ENCODE results near the gene STK35. TPM values are rescaled to one million over a fixed set of nuclear protein-coding genes. Genes with fewer than 3 reads are reported as not detected.

The STK35 gene
- total and polyA plus RNA-seq, 2 experiments from 2014 or later = 6.9 to 19.7 TPM

GRCh38 chr20:2054911-2055310 is 46.7 kb upstream of the STK35 start:
- Histone ChIP-seq H2AFZ (no peak overlapping the region), H3K9ac (no peak overlapping the region), H3K9me3 (ENCODE audit: low read depth) (no peaks in the 10 kb centered on the region), H3K79me2 (ENCODE audit: insufficient read depth) (no peaks in the 10 kb centered on the region), H3K4me1 (ENCODE audit: insufficient read depth) (no peaks in the 10 kb centered on the region), H3K36me3 (ENCODE audit: low read depth) (no peaks in the 10 kb centered on the region), H3K27ac (no peak overlapping the region), H3F3A (ENCODE audit: insufficient read depth) (no peaks in the 10 kb centered on the region), H3K9me2 (ENCODE audit: insufficient read depth) (no peaks in the 10 kb centered on the region), H3K4me2 (ENCODE audit: unreplicated experiment) (no peak overlapping the region), H3K27me3 (replicated peaks; ENCODE audit: insufficient read depth) (peaks cover 45% of the 10 kb centered on the region), H3K4me3 (no peak overlapping the region), H4K20me1 (ENCODE audit: insufficient read depth) (no peaks in the 10 kb centered on the region)
- in situ Hi-C loops (cut with MboI) = no loop called here
- TF ChIP-seq EZH2 (IDR thresholded peaks at IDR 0.05; ENCODE audit: insufficient read depth, poor library complexity, severe bottlenecking) = no peak
- TF ChIP-seq EZH2phosphoT487 (IDR thresholded peaks at IDR 0.05; ENCODE audit: insufficient read depth, low read depth) = no peak
- DNase-seq = no peak

GRCh38 chr20:2059411-2059810 is 42.2 kb upstream of the STK35 start:
- TF ChIP-seq EZH2phosphoT487 (IDR thresholded peaks at IDR 0.05; ENCODE audit: insufficient read depth, low read depth) (no peak), EZH2 (IDR thresholded peaks at IDR 0.05; ENCODE audit: insufficient read depth, poor library complexity, severe bottlenecking) (no peak)
- Histone ChIP-seq H3K4me2 (ENCODE audit: unreplicated experiment) (no peak overlapping the region), H3K9me3 (ENCODE audit: low read depth) (no peaks in the 10 kb centered on the region), H3K4me1 (ENCODE audit: insufficient read depth) (no peaks in the 10 kb centered on the region), H3K36me3 (ENCODE audit: low read depth) (no peaks in the 10 kb centered on the region), H3K79me2 (ENCODE audit: insufficient read depth) (no peaks in the 10 kb centered on the region), H3K27me3 (replicated peaks; ENCODE audit: insufficient read depth) (peaks cover 27% of the 10 kb centered on the region), H2AFZ (no peak overlapping the region), H3F3A (ENCODE audit: insufficient read depth) (no peaks in the 10 kb centered on the region), H3K9me2 (ENCODE audit: insufficient read depth) (no peaks in the 10 kb centered on the region), H3K9ac (no peak overlapping the region), H3K27ac (no peak overlapping the region), H3K4me3 (no peak overlapping the region), H4K20me1 (ENCODE audit: insufficient read depth) (no peaks in the 10 kb centered on the region)
- in situ Hi-C loops (cut with MboI) = no loop called here
- WGBS, 2 experiments (ENCODE audit: low coverage in 1 of 2, low lambda C conversion rate in 2 of 2, missing lambda C conversion rate in 2 of 2) = 31 to 43% methylated on average over 2 of the region's 2 CpGs
- DNase-seq = no peak

- Histone ChIP-seq H3K27ac (no peak overlapping the region), H3K9ac (no peak overlapping the region), H3F3A (ENCODE audit: insufficient read depth) (no peaks in the 10 kb centered on the region), H4K20me1 (ENCODE audit: insufficient read depth) (no peaks in the 10 kb centered on the region), H3K79me2 (ENCODE audit: insufficient read depth) (no peaks in the 10 kb centered on the region), H3K9me3 (ENCODE audit: low read depth) (no peaks in the 10 kb centered on the region), H2AFZ (no peak overlapping the region), H3K4me3 (no peak overlapping the region), H3K27me3 (replicated peaks; ENCODE audit: insufficient read depth) (peaks cover 59% of the 10 kb centered on the region), H3K36me3 (ENCODE audit: low read depth) (no peaks in the 10 kb centered on the region), H3K9me2 (ENCODE audit: insufficient read depth) (no peaks in the 10 kb centered on the region), H3K4me1 (ENCODE audit: insufficient read depth) (no peaks in the 10 kb centered on the region), H3K4me2 (ENCODE audit: unreplicated experiment) (no peak overlapping the region)
- TF ChIP-seq EZH2phosphoT487 (IDR thresholded peaks at IDR 0.05; ENCODE audit: insufficient read depth, low read depth) (no peak), EZH2 (IDR thresholded peaks at IDR 0.05; ENCODE audit: insufficient read depth, poor library complexity, severe bottlenecking) (no peak)
- DNase-seq = peak; percentile 31
- in situ Hi-C loops (cut with MboI) = no loop called here
- WGBS, 2 experiments (ENCODE audit: low coverage in 1 of 2, low lambda C conversion rate in 2 of 2, missing lambda C conversion rate in 2 of 2) = 16 to 20% methylated on average over 3 of the region's 3 CpGs
Measured at GRCh38 chr20:2065099-2065498, 36.5 kb upstream of the STK35 start.

- Histone ChIP-seq H3K4me3 (no peak overlapping the region), H3K36me3 (ENCODE audit: low read depth) (no peaks in the 10 kb centered on the region), H4K20me1 (ENCODE audit: insufficient read depth) (no peaks in the 10 kb centered on the region), H3F3A (ENCODE audit: insufficient read depth) (no peaks in the 10 kb centered on the region), H3K27ac (no peak overlapping the region), H3K4me2 (ENCODE audit: unreplicated experiment) (no peak overlapping the region), H2AFZ (no peak overlapping the region), H3K9me2 (ENCODE audit: insufficient read depth) (no peaks in the 10 kb centered on the region), H3K27me3 (replicated peaks; ENCODE audit: insufficient read depth) (peaks cover 68% of the 10 kb centered on the region), H3K79me2 (ENCODE audit: insufficient read depth) (no peaks in the 10 kb centered on the region), H3K9ac (no peak overlapping the region), H3K9me3 (ENCODE audit: low read depth) (no peaks in the 10 kb centered on the region), H3K4me1 (ENCODE audit: insufficient read depth) (no peaks in the 10 kb centered on the region)
- no peak for DNase-seq
- TF ChIP-seq EZH2 (IDR thresholded peaks at IDR 0.05; ENCODE audit: insufficient read depth, poor library complexity, severe bottlenecking) = no peak
- in situ Hi-C loops (cut with MboI) = no loop called here
- 18 to 20% methylated on average over 2 of the region's 2 CpGs for WGBS, 2 experiments (ENCODE audit: low coverage in 1 of 2, low lambda C conversion rate in 2 of 2, missing lambda C conversion rate in 2 of 2)
Measured at GRCh38 chr20:2066461-2067122, 35.0 kb upstream of the STK35 start.
